NCI-H2107 (cell line): ENCODE measurements around the gene KLF9.

Source experiments
- DNase-seq: peaks from one replicate; lab custom pipeline; 2025; lab: John Stamatoyannopoulos, UW

The KLF9 gene

GRCh38 chr9:70363760-70364159, 50.7 kb downstream of the KLF9 start:
- DNase-seq, result no peak

GRCh38 chr9:70362952-70363351, 51.5 kb downstream of the KLF9 start:
- no peak for DNase-seq

DNA sequence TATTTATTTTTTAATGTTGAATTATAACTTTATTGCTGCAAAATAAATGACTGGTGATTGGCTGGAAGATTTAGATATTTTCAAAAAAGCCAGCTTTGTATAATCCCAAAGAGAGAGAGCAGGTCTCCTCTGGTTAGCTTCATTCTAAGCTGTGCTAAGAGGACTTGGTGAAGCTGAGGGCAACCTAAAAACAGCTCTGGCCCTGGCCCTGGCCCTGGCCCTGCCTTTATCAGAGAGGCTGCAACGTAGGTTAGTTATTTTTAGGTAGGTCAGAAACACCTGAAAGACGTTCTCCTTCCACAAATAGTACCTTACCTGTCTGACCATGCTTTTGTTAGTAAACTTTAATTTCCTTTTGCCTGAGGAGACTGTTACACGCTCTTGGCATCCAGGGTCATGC, 58.7 kb downstream of the KLF9 start:
- no peak for DNase-seq

DNA sequence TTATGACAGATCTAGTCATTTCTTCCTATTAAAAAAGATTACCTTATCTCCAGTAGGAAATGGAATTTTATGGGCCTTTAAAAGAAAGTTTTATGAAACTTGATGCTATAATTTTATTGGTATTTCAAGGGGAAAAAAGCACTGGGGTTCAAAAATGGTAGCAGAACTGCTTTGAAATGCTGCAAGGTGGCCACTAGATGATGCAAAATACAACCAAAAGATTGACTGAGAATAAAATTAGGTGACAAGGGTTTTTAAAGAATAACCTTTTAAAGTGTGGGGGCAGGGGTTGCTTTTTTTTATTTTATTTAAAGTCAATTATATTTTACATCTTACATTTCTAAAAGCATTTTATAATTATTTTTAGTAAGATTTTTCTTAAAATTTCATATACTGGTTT, 61.7 kb downstream of the KLF9 start:
- DNase-seq, result no peak

DNA sequence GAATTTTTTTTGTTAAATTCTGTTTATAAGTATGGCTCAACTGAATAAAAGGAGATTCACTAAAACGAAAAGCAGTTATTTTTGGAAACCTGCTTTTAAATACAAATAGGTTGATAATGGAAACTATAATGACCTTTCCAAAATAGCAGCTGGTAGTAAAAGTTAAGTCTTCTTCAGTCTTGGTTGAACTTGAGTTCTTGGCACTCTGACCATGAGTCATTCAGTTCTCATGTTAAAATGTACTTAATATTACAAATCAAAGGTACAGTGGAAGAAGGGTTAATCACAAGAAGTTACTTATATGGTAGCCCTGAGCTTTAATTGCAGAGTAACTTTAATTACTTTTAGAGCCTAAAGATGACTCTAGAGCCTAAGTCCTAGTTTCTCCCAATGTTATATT, 62.1 kb downstream of the KLF9 start:
- no peak for DNase-seq

GRCh38 chr9:70347046-70347445, 67.4 kb downstream of the KLF9 start:
- no peak for DNase-seq

- no peak for DNase-seq
Measured at GRCh38 chr9:70340572-70340971, 73.9 kb downstream of the KLF9 start.
